ENCODE measurements around the gene SH3GLB1. TPM values are rescaled to one million over a fixed set of nuclear protein-coding genes. Genes with fewer than 3 reads are reported as not detected.

The SH3GLB1 gene
- total RNA-seq, 1 experiment from 2014 or later, result 45.9 TPM

- POLR2A ChIA-PET (ENCODE audit: low non-redundant PET), result no interaction called here
- no peaks in the 10 kb centered on the region for H3K9me3 ChIP-seq (ENCODE audit: low read depth, low read length, poor library complexity, severe bottlenecking)
- no TSS peak for BruUV-seq (replicated peaks)
- H3K36me3 ChIP-seq (ENCODE audit: insufficient read depth, low read length, poor library complexity, severe bottlenecking), result no peaks in the 10 kb centered on the region
- no peak overlapping the region for H3K4me3 ChIP-seq (ENCODE audit: low read depth, low read length, poor library complexity, severe bottlenecking)
- intact Hi-C loops (cut with micrococcal nuclease; ENCODE audit: unreplicated experiment), result no loop called here
- CTCF ChIA-PET, result no interaction called here
- DNase-seq (ENCODE audit: low spot score), result no peak
- TF ChIP-seq CTCF (conservative IDR thresholded peaks at IDR 0.05; ENCODE audit: low read depth, low read length) (no peak), EZH2 (IDR thresholded peaks at IDR 0.05; ENCODE audit: borderline replicate concordance, low read depth, low read length, poor library complexity, severe bottlenecking) (no peak)
- no peaks in the 10 kb centered on the region for H3K27me3 ChIP-seq (replicated peaks; ENCODE audit: insufficient read depth, low read depth, low read length, poor library complexity)
- H3K4me1 ChIP-seq (ENCODE audit: insufficient read depth, low read length, poor library complexity, severe bottlenecking), result no peaks in the 10 kb centered on the region
- H3K27ac ChIP-seq (ENCODE audit: low read depth, low read length, poor library complexity, severe bottlenecking), result no peak overlapping the region
Observed at GRCh38 chr1:86795316-86795715, 90.9 kb downstream of the SH3GLB1 start.

Other genes with a start within 250 kb of the SH3GLB1 start
- not detected in 2 replicates for gene CLCA1, start 235.6 kb upstream of the SH3GLB1 start, total RNA-seq (2021)
- not detected in 2 replicates for gene CLCA4, start 157.5 kb upstream of the SH3GLB1 start, total RNA-seq (2021)
- 193 and 214 TPM in 2 replicates for gene SELENOF, start 209.6 kb downstream of the SH3GLB1 start, total RNA-seq (2021)
- 45.8 and 49.5 TPM in 2 replicates for gene HS2ST1, start 210.1 kb downstream of the SH3GLB1 start, total RNA-seq (2021)